ENCODE data around the gene TMEM17. TPM values are rescaled to one million over a fixed set of nuclear protein-coding genes. Genes with fewer than 3 reads are reported as not detected.

The TMEM17 gene
- total and polyA plus RNA-seq, 2 of the 13 experiments (the other 11 are each of a cell fraction or from before 2014, with no cell fraction given), result 0.22 to 0.50 TPM

DNA sequence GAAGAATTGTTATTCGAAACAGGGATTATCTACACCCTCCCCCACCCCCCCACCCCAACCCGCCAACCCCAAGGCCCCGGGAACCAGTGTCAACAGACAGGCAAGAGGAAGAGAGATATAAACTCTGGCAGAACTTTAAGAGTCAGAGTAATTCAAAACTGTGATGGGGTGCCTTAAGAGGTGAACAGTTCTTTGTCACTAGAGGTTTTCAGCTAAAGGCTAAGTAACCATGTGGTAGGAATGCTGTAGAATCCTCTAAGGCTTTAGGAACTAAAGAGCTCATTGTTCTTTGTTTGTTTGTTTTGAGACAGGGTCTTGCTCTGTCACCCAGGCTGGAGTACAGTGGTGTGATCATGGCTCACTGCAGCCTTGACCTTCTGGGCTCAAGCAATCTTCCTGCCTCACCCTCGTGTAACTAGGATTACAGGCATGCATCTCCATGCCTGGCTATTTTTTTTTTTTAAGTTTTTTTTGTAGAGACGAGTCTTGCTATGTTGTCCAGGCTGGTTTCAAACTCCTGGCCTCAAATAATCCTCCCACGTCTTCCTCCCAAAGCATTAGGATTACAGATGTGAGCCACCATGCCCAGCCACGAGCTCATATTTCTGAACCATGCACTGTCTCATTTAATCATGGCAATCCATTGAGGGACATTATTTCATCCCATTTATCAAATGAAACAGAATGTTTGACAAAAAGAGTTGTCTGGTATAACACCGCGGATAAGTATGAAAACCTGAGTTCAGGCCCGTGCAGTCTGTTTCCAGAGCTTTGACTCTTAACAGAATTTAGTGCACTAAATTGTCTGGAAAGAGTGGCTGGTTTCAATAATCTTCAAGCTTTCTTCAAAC lies 20.8 kb upstream of the TMEM17 start (continued):
- TF ChIP-seq, protein P1, sequence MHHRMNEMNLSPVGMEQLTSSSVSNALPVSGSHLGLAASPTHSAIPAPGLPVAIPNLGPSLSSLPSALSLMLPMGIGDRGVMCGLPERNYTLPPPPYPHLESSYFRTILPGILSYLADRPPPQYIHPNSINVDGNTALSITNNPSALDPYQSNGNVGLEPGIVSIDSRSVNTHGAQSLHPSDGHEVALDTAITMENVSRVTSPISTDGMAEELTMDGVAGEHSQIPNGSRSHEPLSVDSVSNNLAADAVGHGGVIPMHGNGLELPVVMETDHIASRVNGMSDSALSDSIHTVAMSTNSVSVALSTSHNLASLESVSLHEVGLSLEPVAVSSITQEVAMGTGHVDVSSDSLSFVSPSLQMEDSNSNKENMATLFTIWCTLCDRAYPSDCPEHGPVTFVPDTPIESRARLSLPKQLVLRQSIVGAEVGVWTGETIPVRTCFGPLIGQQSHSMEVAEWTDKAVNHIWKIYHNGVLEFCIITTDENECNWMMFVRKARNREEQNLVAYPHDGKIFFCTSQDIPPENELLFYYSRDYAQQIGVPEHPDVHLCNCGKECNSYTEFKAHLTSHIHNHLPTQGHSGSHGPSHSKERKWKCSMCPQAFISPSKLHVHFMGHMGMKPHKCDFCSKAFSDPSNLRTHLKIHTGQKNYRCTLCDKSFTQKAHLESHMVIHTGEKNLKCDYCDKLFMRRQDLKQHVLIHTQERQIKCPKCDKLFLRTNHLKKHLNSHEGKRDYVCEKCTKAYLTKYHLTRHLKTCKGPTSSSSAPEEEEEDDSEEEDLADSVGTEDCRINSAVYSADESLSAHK (CRISPR knock-in tag; IDR thresholded peaks at IDR 0.05; ENCODE audit: borderline replicate concordance), result no peak
- TF ChIP-seq ZNF550 (CRISPR knock-in tag; IDR thresholded peaks at IDR 0.05; ENCODE audit: borderline replicate concordance) (0 out of 2 replicates have a peak, but pooled peaks have one; percentile 58), CENPBD1 (CRISPR knock-in tag; IDR thresholded peaks at IDR 0.05; ENCODE audit: borderline replicate concordance, low read depth) (0 out of 2 replicates have a peak, but pooled peaks have one; percentile 74), PHF5A (CRISPR knock-in tag; IDR thresholded peaks at IDR 0.05; ENCODE audit: low read depth, unreplicated experiment) (peak; percentile 43), HMGXB4 (CRISPR knock-in tag; IDR thresholded peaks at IDR 0.05; ENCODE audit: borderline replicate concordance in 1 of 2, low read depth in 1 of 2) (peak; percentile 52 to 59; a peak in 3 of 4 replicates), ADNP (CRISPR knock-in tag; IDR thresholded peaks at IDR 0.05) (0 out of 2 replicates have a peak, but pooled peaks have one; percentile 48), HIC2 (CRISPR knock-in tag; IDR thresholded peaks at IDR 0.05; ENCODE audit: low read depth) (peak; percentile 72; the same call in 1 of the 2 replicates), MED1 (CRISPR knock-in tag; IDR thresholded peaks at IDR 0.05) (peak; percentile 100), ZNF30 (CRISPR knock-in tag; IDR thresholded peaks at IDR 0.05) (no peak; the same call in 1 of the 2 replicates), WIZ (CRISPR knock-in tag; IDR thresholded peaks at IDR 0.05) (peak; percentile 90; the same call in 1 of the 2 replicates)
- TF ChIP-seq, protein P2, sequence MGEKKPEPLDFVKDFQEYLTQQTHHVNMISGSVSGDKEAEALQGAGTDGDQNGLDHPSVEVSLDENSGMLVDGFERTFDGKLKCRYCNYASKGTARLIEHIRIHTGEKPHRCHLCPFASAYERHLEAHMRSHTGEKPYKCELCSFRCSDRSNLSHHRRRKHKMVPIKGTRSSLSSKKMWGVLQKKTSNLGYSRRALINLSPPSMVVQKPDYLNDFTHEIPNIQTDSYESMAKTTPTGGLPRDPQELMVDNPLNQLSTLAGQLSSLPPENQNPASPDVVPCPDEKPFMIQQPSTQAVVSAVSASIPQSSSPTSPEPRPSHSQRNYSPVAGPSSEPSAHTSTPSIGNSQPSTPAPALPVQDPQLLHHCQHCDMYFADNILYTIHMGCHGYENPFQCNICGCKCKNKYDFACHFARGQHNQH (CRISPR knock-in tag; IDR thresholded peaks at IDR 0.05), result peak; percentile 99
